GM12875 (cell line): ENCODE results near the gene CACNA2D3.

Source experiments
- H3K4me3 ChIP-seq: one replicate; pipeline ENCODE4 v1.5.1; 2011; ENCODE audit warnings: low read depth, low read length, control low read depth
- CTCF ChIP-seq: IDR thresholded peaks from 2 replicates; pipeline ENCODE4 v1.5.1; 2011; ENCODE audit warnings: low read depth, mild to moderate bottlenecking, control low read depth, inconsistent platforms, low read length, moderate library complexity, borderline replicate concordance; ENCODE audit not compliant: insufficient read depth

CACNA2D3 gene

GRCh38 chr3:54510506-54510905 lies 388.2 kb downstream of the CACNA2D3 start:
- H3K4me3 ChIP-seq, result no peak overlapping the region
- no peak for TF ChIP-seq CTCF

- no peak for TF ChIP-seq CTCF
- no peak overlapping the region for H3K4me3 ChIP-seq
Measured at GRCh38 chr3:54511766-54512365, 389.5 kb downstream of the CACNA2D3 start.

- no peak overlapping the region for H3K4me3 ChIP-seq
- no peak for TF ChIP-seq CTCF
Measured at GRCh38 chr3:54514006-54514405, 391.7 kb downstream of the CACNA2D3 start.

GRCh38 chr3:54514416-54514815 lies 392.1 kb downstream of the CACNA2D3 start:
- no peak for TF ChIP-seq CTCF

DNA sequence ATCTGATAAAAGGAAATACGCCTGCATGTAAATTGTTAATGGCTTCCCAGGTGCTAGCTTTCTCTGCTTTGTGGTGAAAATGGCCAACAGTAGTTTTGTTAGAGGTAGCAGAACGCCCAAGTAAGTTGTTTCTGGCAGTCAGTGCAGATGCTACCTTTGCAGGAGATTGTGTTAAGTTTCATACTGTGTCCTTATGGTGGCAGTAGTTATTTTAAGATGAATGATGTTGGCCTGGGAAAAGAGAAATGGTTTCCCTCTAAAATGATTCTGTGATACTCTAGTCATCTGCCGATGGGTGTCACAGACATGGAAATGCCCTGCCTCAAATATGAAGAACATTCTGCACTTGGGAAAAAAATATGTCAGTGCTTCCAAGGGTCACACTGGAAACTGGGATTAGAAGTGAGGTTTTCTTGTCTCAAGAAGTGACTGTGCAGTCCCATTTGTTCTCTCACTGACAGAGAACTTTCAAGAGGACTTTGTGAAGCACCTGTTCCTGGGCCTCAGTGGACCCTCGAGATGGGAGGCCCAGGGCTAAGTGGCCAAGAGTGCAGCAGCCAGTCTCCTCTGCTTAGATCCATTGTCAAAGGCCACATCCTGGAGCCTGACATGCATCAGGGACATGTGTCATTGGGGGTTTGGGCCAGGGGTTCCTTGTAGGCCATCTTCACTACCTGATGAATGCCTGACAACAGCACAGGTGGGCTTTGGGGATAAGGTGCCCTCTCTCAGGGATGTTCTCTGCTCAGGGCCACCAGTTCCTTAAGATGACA lies 393.3 kb downstream of the CACNA2D3 start:
- no peak for TF ChIP-seq CTCF
- no peak overlapping the region for H3K4me3 ChIP-seq

More at GRCh38 chr3:54514416-54514815, 392.1 kb downstream of the CACNA2D3 start:
- H3K4me3 ChIP-seq, result no peak overlapping the region

GRCh38 chr3:54517424-54517823 lies 395.1 kb downstream of the CACNA2D3 start:
- TF ChIP-seq CTCF, result no peak

More at GRCh38 chr3:54517424-54517823, 395.1 kb downstream of the CACNA2D3 start:
- no peak overlapping the region for H3K4me3 ChIP-seq
